Skin of body (tissue), 2 donors: ENCODE data around the gene CYP4F2. TPM values are rescaled to one million over a fixed set of nuclear protein-coding genes. Genes with fewer than 3 reads are reported as not detected.
"Not testable (repeated sequence)": the region's sequence is repeated elsewhere in the genome, so short reads cannot be mapped to it uniquely, and the experiment has no call there.

ENCODE experiments used
- DNase-seq: peaks from one replicate; lab custom pipeline; 2025; lab: John Stamatoyannopoulos, UW
- total RNA-seq: library from RNA; depleted of rRNA; stranded (reverse); fragments of >200 nt; gene quantifications from one replicate; pipeline ENCODE4 v1.2.3, GENCODE V29; 2014

CYP4F2 gene
- total RNA-seq, 1 donor from 2014 or later = 0.89 TPM

DNA sequence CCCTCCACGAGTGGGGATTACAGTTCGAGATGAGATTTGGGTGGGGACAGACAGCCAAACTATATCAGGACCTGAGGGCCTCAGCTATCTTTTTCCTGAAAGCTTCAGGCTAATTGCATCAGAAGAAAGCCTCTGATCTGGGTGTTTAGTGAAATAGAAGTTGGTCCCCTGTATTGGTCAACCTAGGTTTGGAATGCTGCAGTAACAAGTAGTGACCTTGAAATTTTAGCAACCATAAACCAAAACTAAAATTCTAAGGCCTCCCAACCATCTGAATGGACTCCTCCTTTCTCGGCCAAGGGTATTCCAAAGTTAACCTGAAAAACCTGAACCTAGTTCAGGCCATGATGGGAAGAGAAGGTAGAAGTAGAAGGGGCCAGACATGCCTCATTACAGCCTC, 47.5 kb downstream of the CYP4F2 start:
- DNase-seq = no peak

DNA sequence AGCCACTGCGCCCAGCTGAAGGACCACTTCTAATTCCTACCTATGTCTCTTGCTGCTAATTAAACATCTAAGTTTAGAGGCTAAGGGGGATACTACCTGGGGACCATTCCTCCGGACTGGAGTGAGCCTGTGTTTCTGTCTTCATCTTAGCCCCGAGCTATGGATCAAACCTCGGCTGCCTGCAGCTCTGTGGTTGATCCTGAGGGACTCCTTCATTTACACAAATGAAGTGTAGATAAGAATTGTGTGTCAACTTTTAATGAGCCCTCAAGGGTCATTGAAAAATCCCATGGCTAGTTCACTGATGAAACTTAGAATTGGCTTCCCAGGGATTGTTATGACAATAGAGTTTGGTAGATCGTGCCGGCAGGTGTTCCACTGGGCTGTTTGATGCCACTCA, 51.0 kb downstream of the CYP4F2 start:
- DNase-seq = no peak

DNA sequence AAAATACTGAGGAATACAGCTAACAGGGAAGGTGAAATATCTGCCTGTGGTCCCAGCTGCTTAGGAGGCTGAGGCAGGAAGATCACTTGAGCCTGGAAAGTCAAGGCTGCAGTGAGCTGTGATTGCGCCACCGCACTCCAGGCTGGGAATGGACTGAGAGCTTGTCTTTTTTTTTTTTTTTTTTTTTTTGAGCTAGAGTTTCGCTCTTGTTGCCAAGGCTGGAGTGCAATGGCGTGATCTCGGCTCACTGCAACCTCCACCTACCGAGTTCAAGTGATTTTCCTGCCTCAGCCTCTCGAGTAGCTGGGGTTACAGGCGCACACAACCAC, 54.0 kb downstream of the CYP4F2 start:
- DNase-seq = not testable (repeated sequence)

GRCh38 chr19:15843203-15843893, 54.5 kb downstream of the CYP4F2 start:
- no peak for DNase-seq

GRCh38 chr19:15841875-15842569, 55.9 kb downstream of the CYP4F2 start:
- no peak for DNase-seq

DNA sequence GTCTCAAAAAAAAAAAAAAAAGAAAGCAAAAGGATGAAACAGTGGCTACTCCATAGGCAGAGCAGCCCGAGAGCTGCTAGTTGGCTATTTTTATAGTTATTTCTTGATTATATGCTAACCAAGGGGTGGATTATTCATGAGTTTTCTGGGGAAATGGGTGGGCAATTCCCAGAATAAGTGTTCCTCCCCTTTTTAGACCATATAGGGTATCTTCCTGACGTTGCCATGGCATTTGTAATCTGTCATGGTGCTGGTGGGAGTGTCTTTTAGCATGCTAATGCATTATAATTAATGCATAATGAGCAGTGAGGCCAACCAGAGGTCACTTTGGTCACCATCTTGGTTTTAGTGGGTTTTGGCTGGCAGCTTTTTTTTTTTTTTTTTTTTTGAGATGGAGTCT, 57.0 kb downstream of the CYP4F2 start:
- DNase-seq = no peak

DNA sequence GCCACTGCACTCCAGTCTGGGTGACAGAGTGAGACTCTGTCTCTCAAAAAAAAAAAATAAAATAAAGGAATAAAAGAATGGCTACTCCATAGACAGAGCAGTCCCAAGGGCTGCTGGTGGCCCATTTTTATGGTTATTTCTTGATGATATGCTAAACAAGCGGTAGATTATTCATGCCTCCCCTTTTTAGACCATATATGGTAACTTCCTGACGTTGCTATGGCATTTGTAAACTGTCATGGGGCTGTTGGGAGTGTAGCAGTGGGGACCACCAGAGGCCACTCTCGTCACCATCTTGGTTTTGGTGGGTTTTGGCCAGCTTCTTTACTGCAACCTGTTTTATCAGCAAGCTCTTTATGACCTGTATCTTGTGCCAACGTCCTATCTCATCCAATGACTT, 58.0 kb downstream of the CYP4F2 start:
- DNase-seq = not testable (repeated sequence)

GRCh38 chr19:15838351-15838750, 59.5 kb downstream of the CYP4F2 start:
- DNase-seq = no peak

DNA sequence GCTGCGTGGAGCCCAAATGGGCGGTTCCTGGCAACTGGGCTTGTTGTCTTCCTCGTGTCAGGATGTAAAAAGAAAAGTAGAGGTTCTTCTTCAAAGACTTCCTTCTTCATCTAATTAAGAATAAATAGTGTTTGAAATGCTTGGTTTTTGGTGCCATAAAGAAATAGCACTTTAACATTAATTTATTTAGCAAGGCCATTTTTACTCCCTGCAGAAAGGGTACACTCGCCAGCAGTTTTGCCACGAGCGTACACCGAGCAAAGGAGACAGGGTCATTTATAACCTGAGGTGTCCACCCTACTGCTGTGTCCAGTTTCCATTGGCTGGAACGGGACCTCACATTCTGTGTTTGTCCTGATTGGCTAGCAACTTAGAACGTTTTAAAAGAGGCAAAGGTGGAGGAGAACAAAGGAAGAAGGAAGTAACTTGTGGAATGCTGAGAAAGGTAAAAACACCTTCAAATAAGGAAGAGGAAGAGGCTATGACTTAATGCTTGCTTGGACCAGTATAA, 60.6 kb downstream of the CYP4F2 start:
- DNase-seq = no peak

DNA sequence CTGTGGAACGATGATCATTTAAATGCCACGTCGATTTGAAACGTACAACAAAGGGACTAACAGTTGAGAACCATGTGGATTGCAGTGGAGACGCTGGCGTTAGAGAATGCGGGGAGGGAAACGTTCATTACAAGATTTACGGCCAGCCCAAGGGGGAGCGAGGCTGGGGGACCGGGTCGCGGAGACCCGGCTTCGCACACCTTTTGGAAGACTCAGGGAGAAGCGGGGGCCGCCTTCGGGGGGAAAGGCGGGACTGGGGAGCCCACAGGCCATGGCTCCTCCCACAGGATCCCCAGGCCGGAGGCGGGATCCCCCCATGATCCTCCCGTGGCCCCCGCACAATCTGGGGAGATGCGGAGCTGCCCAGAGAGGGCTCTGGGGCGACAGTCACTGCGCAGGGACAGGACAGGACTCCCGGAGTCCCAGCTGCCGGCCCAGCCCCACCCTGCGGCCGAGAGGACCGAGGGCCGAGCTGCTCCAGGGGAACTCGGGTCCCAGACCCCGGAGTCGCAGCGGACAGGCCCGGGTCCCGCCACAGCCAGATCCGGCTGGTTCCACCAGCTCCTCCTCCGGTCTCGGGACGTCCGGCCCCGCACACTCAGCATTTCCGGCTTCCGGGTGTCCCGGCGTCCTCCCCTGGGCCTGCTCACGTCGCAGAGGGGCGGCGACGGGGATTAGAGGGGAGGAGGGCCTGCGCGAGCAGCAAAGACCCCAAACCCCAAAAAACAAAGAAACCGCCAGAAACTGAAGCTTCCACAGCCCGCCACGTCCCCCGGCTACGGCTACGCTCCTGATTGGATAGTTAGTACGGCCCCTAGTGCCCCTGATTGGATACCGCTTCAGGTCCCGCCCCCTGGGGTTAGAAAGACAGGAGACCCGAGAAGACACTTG, 61.3 kb downstream of the CYP4F2 start:
- peak; percentile 97 for DNase-seq

DNA sequence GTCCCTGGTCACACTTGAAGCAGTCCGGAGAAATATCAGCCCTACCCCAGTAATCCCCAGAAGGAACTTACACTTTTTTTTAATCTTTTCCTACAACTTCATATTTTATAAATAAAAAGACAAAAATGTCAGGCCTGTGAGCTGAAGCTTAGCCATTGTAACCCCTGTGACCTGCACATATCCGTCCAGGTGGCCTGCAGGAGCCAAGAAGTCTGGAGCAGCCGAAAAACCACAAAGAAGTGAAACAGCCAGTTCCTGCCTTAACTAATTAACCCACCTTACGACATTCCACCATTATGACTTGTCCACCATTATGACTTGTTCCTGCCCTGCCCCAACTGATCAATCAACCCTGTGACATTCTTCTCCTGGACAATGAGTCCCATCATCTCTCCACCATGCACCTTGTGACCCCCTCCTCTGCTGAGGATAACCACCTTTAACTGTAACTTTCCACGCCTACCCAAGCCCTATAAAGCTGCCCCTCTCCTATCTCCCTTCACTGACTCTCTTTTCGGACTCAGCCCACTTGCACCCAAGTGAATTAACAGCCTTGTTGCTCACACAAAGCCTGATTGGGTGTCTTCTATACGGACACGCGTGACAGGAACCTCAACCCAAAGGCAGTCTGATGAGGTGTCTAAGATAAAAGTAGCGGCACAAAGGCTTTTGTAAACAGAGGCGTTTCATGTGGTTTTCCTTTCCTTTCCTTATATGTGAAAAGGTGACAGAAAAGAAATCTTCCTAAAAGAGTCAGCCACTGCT, 62.1 kb downstream of the CYP4F2 start:
- DNase-seq = not testable (repeated sequence)

GRCh38 chr19:15834232-15834631, 63.6 kb downstream of the CYP4F2 start:
- DNase-seq = not testable (repeated sequence)

DNA sequence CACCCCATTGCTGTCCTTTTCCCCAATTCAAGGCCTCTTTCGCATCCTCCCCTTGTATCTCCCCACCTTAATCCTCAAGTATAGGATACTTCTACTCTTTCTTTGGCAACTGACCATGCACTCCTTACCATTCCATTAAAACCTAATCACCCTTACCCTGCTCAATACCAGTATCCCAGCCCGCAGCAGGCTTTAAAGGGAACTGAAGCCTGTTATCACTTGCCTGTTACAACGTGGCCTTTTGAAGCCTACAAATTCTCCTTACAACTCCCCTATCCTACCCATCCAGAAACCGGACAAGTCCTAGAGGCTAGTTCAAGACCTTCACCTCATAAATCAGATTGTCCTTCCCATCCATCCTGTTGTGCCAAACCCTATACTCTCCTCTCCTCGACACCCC, 66.2 kb downstream of the CYP4F2 start:
- no peak for DNase-seq

GRCh38 chr19:15829786-15830185, 68.1 kb downstream of the CYP4F2 start:
- DNase-seq = no peak

GRCh38 chr19:15829306-15829698, 68.6 kb downstream of the CYP4F2 start:
- DNase-seq = no peak

DNA sequence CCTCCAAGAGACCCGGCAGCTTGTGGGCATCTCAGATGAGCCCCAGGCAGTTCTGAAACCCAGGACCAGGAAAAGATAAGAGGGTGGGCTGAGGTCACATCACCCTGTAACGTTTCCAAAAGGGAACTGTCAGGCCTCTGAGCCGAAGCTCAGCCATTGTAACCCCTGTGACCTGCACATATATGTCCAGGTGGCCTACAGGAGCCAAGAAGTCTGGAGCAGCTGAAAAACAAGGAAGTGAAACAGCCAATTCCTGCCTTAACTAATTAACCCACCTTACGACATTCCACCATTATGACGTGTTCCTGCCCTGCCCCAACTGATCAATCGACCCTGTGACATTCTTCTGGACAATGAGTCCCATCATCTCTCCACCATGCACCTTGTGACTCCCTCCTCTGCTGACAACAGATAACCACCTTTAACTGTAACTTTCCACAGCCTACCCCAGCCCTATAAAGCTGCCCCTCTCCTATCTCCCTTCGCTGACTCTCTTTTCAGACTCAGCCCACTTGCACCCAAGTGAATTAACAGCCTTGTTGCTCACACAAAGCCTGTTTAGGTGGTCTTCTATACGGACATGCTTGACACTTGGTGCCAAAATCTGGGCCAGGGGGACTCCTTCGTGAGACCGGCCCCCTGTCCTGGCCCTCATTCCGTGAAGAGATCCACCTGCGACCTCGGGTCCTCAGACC, 69.1 kb downstream of the CYP4F2 start:
- DNase-seq = not testable (repeated sequence)

- no peak for DNase-seq
These were observed 69.7 kb downstream of the CYP4F2 start for GRCh38 chr19:15828121-15828610.
